ENCODE results near the gene CIAPIN1.

The CIAPIN1 gene

DNA sequence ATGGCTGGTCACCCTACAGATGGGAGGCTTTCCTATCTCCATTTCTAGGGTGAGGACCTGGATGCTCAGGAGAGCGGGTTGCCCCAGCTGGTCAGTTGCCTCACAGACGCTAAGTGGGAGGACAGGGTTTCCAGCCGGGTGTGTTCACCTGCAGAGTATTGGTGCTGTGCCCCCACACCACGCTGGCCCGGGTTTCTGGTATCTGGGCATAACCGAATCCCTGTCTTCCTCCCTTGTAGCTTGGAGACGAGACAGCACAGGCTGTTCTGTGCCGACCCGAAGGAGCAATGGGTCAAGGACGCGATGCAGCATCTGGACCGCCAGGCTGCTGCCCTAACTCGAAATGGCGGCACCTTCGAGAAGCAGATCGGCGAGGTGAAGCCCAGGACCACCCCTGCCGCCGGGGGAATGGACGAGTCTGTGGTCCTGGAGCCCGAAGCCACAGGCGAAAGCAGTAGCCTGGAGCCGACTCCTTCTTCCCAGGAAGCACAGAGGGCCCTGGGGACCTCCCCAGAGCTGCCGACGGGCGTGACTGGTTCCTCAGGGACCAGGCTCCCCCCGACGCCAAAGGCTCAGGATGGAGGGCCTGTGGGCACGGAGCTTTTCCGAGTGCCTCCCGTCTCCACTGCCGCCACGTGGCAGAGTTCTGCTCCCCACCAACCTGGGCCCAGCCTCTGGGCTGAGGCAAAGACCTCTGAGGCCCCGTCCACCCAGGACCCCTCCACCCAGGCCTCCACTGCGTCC lies 65.2 kb downstream of the CIAPIN1 start:
- DNase-seq, result no peak

- DNase-seq, result no peak
These were observed 66.3 kb downstream of the CIAPIN1 start for GRCh38 chr16:57380671-57381462.

GRCh38 chr16:57379579-57379978 lies 67.6 kb downstream of the CIAPIN1 start:
- no peak for DNase-seq

Data from NCI-H2227 treated with DMSO at 0.1 percent for 48 hours (cell line).